GM19438 (cell line): ENCODE measurements around the gene PRR35.
"Not testable (repeated sequence)": the region's sequence is repeated elsewhere in the genome, so short reads cannot be mapped to it uniquely, and the experiment has no call there.

ENCODE experiments used
- ATAC-seq: cut with Tn5 transposase; IDR thresholded peaks from one replicate; pipeline ENCODE4 v1.9.1; 2021; ENCODE audit warnings: low read depth; ENCODE audit not compliant: unreplicated experiment

The PRR35 gene

DNA sequence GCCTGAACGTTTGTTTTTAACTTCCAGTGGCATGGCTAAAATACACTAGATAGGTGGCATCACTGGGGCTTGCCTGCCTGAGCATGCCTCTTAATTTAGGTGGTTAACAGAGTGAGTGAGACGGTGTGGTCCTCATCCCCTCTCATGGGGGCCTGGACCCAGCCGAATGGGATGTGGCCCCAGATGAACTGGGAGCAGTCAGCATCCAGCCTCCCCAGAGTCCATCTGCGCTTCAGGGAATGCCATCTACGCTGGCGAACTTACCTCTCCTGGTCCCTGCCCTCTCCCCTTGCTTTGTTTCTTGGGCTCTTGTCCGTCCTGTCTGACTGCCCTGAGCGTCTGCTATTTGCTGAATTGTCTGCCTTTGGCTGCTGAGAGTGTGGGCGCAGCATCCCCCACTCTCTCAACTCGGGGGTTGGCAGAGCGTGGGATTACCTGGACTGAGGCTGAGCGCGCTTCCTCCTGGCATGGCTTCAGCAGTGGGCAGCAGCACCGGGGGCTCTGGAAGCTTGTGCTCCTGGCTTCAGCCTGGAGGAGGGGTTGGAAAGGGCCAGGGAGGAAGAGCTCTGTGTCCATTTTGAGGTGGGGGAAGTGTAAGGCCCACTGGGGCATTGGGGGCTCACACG lies 31.8 kb downstream of the PRR35 start:
- ATAC-seq: no peak

DNA sequence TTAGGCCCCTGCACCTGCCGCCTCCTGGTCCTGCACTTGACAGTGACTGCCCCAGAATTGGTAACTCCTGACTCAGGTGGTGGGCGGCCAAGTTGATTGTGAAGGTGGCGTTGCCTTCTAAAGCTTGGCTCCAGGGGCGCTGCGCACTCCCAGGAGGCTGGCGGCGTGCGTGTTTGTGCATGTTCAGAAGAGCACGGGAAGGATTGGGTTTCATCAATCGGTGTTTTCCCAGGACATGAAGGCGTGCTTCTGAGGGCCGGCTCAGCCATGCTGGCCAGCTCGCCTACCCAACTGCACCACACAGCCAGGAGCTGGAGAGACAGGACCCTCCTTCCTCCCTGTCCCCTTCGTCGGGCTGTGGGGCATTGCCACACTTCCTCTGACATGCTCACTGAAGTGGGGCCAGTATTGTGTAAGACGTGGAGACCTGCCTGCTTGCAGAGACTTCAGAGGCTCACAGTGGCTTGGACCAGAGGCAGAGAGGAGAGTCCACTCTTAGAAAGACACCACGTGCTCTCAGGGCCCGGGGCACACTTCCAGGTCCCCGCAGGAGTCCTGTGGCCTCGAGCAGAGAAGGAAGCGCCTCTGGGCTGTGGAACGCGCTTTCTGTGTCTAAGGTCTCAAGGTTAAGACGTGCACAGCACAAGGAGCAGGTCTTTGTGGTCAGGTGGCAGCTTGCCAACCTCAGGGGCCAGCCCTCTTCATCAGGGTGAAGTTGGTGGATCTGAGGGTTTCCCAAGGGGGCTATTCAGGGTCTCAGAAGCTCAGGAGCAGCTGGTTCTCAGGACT lies 32.5 kb downstream of the PRR35 start:
- no peak for ATAC-seq

DNA sequence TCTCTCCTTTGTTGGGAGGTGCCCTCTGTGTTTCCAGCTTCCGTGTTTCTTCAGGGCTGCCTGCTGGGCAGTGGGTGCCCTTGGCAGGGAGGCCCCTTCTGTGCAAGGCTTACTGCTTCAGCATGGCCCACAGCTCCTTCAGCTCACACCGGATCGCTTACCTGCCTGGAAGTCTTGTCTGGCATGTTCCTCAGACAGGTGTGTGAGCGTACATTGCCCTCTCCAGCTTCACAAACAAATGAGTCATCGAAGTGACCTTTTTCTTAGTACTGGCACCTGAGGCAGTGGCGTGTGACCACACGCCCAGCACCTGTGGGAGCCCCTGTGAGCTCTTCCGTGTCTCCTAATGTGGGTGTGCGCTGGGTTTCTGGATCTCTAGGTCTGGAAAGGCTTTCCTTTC lies 33.2 kb downstream of the PRR35 start:
- ATAC-seq: no peak

DNA sequence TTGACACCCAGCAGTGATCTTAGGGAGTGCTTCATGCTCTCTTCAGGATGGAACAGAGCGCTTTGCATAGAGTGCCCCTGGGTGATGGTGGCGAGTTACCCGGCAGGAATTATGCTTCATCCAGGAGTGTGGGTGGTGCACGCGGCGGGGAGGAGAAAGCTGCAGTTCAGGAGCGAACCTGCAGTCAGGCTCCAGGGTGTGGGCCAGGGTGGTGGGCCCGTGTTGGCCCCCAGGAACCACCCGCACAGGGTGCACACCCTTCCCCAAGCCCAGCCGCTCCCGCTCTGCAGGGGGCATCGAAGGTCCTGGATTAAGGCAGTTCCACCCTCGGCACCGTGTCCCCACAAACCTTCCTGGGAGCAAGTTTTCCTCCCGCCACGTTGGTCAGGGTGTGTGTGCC lies 33.6 kb downstream of the PRR35 start:
- ATAC-seq: no peak

DNA sequence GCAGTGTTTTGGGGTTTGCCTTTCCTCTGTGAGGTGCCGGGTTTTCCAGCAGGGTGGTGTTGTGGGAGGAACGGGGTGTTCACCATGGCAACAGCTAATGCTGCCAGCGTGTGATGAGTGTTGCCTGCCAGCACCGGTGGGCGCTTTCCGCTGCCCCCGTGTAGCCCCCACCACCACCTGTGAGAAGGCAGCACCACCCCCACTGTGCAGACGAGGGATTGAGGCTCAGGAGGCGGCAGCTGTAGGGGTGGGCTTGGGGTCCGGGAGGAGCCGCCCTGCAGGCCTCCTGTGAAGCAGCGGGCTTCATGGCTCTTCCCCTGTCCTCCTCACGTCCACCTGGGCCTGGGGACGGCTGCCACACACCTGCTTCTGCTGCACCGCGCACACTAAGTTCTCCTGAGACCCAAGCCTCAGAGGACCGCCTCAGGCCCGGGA lies 34.9 kb downstream of the PRR35 start:
- ATAC-seq: no peak

DNA sequence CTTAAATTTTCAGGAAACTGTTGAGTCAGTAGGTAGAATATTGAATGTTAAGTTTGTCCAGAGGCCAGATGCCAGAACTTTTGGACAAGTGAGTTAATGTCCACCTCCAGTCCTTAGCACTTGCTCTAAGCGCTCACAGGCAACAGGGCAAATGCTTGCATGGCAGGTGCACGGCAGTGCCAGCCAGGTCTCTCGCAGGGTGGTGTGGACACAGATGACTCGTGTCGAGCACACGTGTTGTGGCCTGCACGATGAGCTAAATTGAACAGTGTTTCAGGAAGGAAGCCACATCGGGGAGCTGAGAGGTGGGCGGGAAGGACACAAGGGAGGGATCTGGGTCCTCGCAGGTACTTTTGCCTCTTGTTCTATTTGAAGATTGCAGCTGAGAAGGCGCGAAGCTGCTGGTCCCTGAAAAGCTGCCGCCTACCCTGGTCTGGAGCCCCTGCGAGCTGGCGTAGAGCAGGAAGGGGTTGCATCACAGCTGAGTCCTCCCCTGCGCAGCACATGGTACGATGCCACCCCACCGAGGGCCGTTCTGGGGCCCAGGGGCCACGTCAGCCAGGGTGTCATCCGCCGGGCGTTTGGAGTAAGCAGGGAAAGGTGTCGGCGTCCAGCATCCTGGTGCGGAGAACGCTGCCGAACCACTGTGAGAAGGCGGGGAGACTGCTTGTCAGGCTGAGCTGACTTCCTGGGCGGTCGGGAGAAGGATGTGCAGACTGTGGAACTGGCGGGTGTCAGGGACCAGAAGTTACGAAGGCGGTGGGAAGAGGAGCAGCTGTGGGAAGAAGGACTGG lies 35.9 kb downstream of the PRR35 start:
- no peak for ATAC-seq

DNA sequence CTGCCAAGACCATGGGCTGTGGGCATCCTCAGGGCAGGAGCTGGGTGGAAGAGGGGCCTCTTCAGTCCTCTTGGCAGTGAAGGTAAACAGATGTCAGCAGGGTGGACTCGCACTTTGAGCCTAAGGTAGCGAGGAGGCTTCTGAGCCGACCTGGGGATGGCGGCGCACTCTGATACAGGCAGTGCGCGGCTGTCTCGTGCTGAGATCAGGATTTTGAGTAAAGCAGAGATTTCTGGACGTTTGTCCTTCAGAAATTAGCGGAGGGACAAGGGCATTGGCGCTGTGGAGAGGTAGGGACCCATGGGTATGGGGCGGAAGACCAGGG lies 36.5 kb downstream of the PRR35 start:
- no peak for ATAC-seq

DNA sequence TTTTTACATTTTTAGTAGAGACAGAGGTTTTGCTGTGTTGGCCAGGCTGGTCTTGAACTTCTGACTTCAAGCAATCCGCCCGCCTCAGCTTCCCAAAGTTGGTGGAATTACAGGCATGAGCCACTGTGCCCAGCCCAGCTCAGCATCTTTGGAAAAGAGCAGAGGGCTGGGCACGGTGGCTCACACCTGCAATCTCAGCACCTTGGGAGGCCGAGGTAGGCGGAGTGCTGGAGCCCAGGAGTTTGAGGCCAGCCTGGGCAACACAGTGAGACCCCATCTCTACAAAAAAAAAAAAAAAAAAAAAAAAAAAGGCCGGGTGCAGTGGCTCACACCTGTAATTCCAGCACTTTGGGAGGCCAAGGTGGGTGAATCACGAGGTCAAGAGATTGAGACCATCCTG lies 37.5 kb downstream of the PRR35 start:
- not testable (repeated sequence) for ATAC-seq

DNA sequence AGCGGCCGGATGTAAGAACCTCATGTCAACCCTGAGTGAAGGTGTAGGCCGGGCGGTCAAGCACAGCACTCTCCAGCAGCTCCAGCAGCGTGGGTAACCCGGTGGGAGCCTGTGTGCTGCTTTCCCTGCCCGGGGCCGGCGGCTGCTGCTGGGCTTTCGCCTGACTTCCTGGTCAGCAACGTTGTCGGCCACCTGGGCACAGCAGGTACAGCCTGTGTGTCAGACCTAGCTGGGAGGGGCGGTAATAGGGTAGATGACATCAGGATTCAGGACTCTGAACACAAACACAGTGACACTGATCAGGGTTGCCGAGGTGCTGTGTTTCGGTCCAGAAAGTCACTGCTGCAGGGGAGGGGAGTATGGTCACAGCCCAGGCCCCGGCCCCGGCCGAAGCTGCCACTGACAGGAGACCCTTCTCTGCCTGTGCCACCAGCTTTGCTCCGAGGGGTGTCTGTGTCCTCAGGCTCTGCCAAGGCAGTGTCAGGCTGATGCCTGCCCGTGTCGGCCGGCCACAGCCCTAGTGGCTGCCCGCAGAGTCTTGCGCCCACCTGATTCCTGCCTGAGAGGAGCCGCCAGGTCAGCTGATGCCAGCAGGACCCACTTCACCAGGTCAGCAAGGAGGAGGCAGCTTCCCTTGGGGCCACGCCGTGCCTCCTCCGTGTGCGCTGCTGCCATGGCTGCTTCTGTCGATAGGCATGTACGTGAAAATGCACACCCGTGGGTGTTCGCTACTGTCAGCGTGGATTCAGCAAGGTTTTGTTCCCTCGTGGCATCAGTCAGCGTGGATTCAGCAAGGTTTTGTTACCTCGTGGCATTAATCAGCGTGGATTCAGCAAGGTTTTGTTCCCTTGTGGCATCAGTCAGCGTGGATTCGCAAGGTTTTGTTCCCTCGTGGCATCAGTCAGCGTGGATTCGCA lies 38.9 kb downstream of the PRR35 start:
- ATAC-seq: no peak

DNA sequence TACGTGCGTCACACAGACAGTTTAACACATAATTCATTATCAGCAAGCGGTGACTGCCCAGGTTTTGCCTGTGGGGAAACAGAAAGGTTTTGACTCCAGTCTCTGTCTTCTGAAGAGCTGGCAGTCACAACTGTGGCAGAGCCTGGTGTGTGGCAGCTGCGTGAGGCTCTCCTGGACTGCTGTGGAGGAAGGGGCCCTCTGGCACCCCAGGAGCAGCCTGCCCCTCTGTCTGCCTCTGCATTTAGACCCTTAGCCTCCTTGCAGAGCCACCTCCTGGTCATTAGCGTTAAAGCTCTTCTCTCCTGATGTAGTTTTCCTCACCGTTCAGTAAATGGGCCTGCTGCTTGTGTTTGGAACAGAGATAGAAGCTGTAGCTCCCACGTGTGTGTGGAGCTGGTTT lies 40.6 kb downstream of the PRR35 start:
- no peak for ATAC-seq

DNA sequence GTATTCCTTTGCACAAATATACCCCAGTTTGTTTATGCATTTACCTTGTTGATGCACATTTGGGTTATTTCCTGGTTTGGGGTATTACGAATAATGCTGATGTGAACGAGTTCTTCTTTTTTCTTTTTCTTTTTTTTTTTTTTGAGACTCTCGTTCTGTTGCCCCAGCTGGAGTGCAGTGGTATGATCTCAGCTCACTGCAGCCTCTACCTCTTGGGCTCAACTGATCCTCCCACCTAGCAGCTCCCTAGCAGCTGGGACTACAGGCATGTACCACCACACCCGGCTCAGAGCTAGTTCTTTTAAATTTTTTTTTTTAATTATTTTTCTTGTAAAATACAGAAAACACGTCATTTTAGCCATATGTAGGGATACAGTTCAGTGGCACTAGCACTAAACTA lies 43.7 kb downstream of the PRR35 start:
- ATAC-seq: no peak

DNA sequence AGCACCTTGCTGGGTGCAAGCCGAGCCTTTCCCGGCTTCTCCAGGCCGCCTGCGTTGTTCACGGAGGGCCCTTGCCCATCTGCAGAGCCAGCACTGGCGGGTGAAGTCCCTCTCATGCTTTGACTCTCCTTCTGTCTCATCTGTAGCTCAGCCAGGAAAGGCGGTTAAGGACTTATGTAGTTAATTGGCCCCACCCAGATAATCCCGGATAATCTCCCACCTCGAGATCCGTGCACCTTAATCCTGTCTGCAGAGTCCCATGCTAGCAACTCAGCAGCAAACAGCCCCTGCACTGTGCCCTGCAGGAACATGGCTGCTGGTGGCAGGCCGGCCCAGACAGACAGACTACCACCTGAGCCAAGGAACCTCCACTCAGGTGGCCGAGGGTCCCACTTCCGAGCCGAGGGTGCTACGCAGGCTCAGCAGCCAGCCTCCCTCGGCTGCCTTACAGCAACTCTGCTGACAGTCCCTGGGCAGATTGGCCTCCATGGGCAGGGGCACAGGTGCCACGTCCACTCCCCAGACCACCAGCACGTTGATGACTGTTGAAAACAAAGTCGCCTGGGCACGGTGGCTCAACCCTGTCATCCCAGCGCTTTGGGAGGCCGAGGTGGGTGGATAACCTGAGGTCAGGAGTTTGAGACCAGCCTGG lies 46.6 kb downstream of the PRR35 start:
- no peak for ATAC-seq

DNA sequence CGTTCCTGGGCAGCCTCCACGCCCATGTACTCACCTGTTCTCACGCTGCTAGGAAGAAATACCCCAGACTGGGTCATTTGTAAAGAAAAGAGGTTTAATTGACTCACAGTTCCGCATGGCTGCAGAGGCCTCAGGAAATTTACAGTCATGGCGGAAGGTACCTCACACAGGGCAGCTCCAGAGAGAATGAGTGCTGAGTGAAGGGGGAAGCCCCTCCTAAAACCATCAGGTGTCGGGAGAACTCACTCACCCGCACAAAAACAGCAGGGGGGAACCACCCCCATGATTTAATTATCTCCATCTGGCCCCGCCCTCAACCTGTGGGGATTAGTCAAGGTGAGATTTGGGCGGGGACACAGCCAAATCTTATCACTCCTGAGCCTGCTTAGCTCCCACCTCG lies 47.8 kb downstream of the PRR35 start:
- no peak for ATAC-seq

DNA sequence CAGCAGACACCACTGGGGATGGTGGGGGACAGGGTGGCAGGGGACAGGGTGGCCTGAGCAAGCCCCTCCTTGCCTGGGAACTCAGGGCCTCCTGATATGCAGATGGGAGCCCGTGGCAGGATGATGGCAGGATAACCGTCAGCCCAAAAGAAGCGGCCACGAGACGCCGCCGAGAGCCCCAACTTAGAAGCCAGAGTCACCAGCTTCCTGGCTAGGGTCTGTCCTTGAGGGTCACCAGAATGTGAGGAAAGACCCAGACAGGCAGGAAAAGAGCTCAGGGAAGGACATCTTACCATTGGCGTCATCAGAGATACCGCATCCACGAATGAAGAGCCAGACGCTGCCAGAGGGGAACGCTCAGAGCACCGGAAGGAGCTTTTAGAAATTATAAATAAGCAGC lies 49.1 kb downstream of the PRR35 start:
- no peak for ATAC-seq

DNA sequence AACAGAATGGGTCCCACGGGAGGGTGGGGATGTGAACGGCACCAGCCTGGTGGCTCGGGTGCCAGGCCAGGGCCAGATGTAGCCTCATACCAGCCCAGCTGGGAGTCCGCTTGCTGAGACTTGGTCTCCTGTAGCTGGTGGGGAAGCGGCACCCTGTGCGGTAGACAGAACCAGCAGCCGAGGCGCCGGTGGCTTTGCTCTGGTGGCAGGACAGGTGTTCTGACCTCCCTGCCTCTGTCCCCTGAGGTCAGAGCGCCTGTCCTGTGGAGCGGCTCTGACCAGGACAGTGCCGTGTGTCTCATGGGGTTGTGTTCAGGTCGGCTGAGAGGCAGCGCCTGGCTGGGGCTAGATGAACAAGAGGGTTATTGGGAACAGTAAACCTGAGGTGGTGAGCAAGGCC lies 49.8 kb downstream of the PRR35 start:
- ATAC-seq: no peak

DNA sequence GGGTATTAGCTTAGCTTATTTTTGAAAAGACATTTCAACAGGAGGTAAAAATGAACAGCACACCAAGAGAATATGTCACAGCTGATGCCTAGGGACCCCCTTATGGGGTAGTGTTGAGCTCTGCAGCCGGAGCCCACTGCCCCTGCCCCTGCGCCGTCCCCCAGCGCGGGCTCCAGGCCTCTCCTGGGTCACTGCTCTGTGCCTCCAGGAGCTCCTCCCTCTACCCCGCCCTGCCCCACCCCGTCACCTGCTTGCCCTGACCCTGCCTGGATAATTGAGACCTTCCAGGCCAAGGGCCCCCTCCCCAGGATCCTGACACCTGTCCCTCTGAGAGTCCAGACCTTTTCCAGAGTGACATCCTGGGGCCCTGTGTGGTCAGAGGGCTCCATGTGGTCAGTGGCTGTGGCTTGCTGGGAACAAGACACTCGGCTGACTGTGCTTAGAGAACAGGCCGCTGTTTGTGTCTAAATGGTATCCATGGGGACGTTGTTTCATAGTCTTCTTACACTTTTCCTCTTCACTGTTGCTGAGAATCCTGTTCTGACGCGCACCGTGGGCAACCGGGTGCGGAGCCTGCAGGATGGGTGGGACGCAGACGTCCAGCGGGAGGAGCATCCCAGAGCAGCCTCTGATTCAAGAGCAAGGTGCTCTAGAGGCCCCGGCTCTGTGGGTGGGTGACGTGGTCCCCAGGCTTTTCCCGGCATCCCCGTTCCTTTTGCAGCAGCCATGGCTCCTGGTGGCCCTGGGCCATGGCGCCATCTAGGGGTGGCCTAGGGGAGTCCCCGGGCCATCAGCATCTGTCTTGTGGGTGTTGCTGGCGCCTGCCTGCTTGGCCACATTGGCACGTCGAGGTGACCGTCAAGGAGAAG lies 50.6 kb downstream of the PRR35 start:
- no peak for ATAC-seq

DNA sequence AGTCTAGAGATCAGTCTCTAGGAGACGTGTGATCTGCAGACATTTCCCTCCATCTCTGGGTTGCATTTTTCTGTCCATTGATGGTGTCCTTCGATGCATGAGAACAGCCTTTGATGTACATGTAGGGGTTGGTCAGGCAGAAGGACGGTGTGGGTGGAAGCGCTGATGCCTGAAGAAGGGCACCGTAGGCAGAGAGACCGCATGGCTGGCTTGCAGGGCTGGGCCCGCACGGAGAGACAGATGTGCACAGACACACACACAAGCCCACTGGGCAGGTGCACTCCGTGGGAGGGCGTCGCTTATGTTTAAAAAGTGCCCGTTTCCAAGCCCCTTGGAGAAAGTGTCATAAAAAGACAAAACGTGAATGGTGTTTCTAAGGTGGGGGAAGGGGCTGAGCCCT lies 54.9 kb downstream of the PRR35 start:
- no peak for ATAC-seq
